HepG2 (cell line): ENCODE measurements around the gene TBC1D7. TPM values are rescaled to one million over a fixed set of nuclear protein-coding genes. Genes with fewer than 3 reads are reported as not detected.
A peak's percentile ranks its signal among the peaks of the same experiment; 100 is the strongest.

Experiments
- AFF4 ChIP-seq: sonication (generic); formaldehyde crosslinking; IDR thresholded peaks from 2 replicates; pipeline ENCODE4 v1.4.0; 2020; ENCODE audit warnings: missing genetic modification reagents
- CEBPB ChIP-seq: IDR thresholded peaks from 2 replicates; pipeline ENCODE4 v1.6.1; 2011; ENCODE audit warnings: low read depth, low read length, improper control_type of control experiment, borderline replicate concordance
- NFYC ChIP-seq: IDR thresholded peaks from 2 replicates; pipeline ENCODE4 v1.6.1; 2016; ENCODE audit warnings: missing genetic modification reagents, missing compliant biosample characterization
- ZBTB21 ChIP-seq: sonication (generic); formaldehyde crosslinking; IDR thresholded peaks from 2 replicates; pipeline ENCODE4 v1.4.0; 2020; ENCODE audit warnings: missing genetic modification reagents
- polyA plus RNA-seq, 8 experiments: library from polyadenylated mRNA; depleted of rRNA in 3 of 8; stranded (reverse) in 7 of 8; unstranded in 1 of 8; fragments of >200 nt; fragmentation: Illumina TruSeq in 4 of 8; extraction: Trizol in 4 of 8; gene quantifications; 2 replicates each; pipeline versions ENCODE4 v1.2.1 to v1.2.3, GENCODE V29; 2011 to 2016; ENCODE audit warnings: low read depth in 4 of 8, missing spikeins in 1 of 8, mixed read lengths in 1 of 8; ENCODE audit not compliant: insufficient read depth in 1 of 8
- total RNA-seq, 5 experiments: library from RNA; depleted of rRNA; stranded (reverse); fragments of >200 nt; fragmentation: Illumina TruSeq; extraction: Trizol; gene quantifications; 2 replicates each; pipeline ENCODE4 v1.2.3, GENCODE V29; 2016; ENCODE audit warnings: low read depth in 1 of 5
- TF ChIP-seq, protein P1 (sequence below): sonication (generic); formaldehyde crosslinking; IDR thresholded peaks from 2 replicates; pipeline ENCODE4 v1.4.0; 2020; ENCODE audit warnings: missing genetic modification reagents

The TBC1D7 gene
- total and polyA plus RNA-seq, 2 of the 13 experiments (the other 11 are each of a cell fraction or from before 2014, with no cell fraction given), result 23.3 to 30.8 TPM

DNA sequence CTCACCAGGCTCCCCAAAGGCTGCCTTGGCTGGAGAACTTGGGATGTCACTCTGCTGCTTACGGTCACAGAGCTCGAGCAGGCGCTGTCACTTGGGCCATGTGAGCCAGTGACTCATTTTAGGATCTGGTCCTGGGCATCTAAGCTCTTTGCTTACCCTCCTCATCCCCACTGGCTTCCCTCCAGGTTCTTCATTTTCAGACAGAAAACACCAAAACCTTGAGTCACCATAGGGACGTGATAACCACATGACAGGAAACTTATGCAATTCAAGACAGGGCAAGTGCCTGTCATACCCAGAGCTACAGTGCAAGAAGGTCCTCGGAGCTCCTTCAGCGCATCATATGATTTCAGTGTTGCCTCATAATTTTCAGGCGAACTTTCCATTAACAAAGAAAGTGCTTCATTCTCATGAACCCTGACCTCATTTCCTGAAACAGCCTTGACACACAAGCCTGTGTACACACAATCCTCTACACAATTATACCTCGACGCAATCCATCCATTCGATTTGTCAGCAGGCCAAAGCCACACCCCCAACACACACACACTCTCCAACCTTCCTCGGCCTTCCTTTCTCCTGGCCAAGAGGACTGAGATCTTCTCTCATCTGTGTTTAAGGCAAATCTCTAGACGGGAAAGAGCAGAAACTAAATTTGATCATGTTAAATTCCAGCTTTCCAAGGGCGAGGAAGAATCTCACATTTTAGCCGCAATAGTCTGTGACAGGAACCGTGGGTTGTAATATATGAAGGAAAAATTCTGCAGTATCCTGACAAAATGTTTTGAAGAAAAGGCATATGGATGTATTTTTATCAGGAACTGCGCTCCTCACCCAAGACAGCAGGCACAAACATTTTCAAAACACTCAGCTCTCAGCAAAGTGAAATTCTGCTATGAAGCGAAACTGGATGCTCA lies 25.3 kb downstream of the TBC1D7 start (continued):
- peak; percentile 96 for TF ChIP-seq ZBTB21
- TF ChIP-seq AFF4 (CRISPR knock-in tag), result no peak
- TF ChIP-seq, protein P1, sequence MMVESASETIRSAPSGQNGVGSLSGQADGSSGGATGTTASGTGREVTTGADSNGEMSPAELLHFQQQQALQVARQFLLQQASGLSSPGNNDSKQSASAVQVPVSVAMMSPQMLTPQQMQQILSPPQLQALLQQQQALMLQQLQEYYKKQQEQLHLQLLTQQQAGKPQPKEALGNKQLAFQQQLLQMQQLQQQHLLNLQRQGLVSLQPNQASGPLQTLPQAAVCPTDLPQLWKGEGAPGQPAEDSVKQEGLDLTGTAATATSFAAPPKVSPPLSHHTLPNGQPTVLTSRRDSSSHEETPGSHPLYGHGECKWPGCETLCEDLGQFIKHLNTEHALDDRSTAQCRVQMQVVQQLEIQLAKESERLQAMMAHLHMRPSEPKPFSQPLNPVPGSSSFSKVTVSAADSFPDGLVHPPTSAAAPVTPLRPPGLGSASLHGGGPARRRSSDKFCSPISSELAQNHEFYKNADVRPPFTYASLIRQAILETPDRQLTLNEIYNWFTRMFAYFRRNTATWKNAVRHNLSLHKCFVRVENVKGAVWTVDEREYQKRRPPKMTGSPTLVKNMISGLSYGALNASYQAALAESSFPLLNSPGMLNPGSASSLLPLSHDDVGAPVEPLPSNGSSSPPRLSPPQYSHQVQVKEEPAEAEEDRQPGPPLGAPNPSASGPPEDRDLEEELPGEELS, result peak; percentile 47; the same call in 1 of the 2 replicates
- peak; percentile 82 for TF ChIP-seq CEBPB
- TF ChIP-seq NFYC (CRISPR knock-in tag), result no peak
